Left lung (tissue), 10 donors: Measurements from ENCODE around the gene SEC23IP. TPM values are rescaled to one million over a fixed set of nuclear protein-coding genes. Genes with fewer than 3 reads are reported as not detected.

Experiments
- ATAC-seq: fragments of 200-7000 bp; cut with Tn5 transposase; one replicate; pipeline ENCODE4 v1.9.1; 2020; ENCODE audit warnings: moderate library complexity
- DNase-seq, 4 donors: peaks; one replicate each; pipeline ENCODE4 v3.0.0-alpha.2; 2013 to 2020
- H3K27ac ChIP-seq, 2 donors: fragments of 200-600 bp; sonication (generic) in 1 of 2; one replicate each; pipeline versions ENCODE4 v1.5.0 to v1.8.0; 2020 to 2021
- H3K27me3 ChIP-seq, 2 donors: fragments of 200-600 bp; sonication (generic) in 1 of 2; one replicate each; pipeline versions ENCODE4 v1.5.0 to v1.8.0; 2020 to 2021
- H3K36me3 ChIP-seq, 2 donors: fragments of 200-600 bp; sonication (generic) in 1 of 2; one replicate each; pipeline versions ENCODE4 v1.5.0 to v1.8.0; 2020 to 2021
- H3K4me1 ChIP-seq, 2 donors: fragments of 200-600 bp; one replicate each; pipeline ENCODE4 v1.8.0; 2021
- H3K4me3 ChIP-seq, 2 donors: fragments of 200-600 bp; sonication (generic) in 1 of 2; one replicate each; pipeline versions ENCODE4 v1.5.0 to v1.8.0; 2020 to 2021; ENCODE audit warnings: mild to moderate bottlenecking in 1 of 2
- H3K9me3 ChIP-seq, 2 donors: fragments of 200-600 bp; sonication (generic) in 1 of 2; one replicate each; pipeline versions ENCODE4 v1.5.0 to v1.8.0; 2020 to 2021
- intact Hi-C, 2 donors: fragments of 100-400 bp; cut with DNase I; formaldehyde crosslinking; loops; one replicate each; pipeline versions ENCODE4 v1.11.2 to v1.14.2; 2022
- polyA plus RNA-seq, 6 donors: library from polyadenylated mRNA; unstranded; fragments of 120-200 nt; gene quantifications; one replicate each; pipeline ENCODE4 v1.2.1, GENCODE V29; 2013; ENCODE audit not compliant: insufficient read length in 6 of 6
- total RNA-seq, 2 donors: library from RNA; stranded (reverse); fragmentation: NEBNext Ultra II Directional; extraction: Animal tissue kit (Norgen Biotek cat#: 25700); gene quantifications; one replicate each; pipeline ENCODE4 v1.2.1, GENCODE V29; 2021
- TF ChIP-seq, protein P1 (sequence below), 2 donors: fragments of 200-600 bp; sonication (generic) in 1 of 2; IDR thresholded peaks; one replicate each; pipeline versions ENCODE4 v1.5.0 to v1.8.0; 2021; ENCODE audit warnings: antibody characterized with exemption in 2 of 2
- donor health status: DM: no; HTN: yes; CAD: no.
- donor health status: DM: no; HTN: no; CAD: no.

The SEC23IP gene
- total and polyA plus RNA-seq, 8 donors = 61.4 to 77.5 (median 70.2) TPM

- DNase-seq (no peak), ATAC-seq (no peak)
- intact Hi-C loops = no loop called here
These were observed 80.8 kb downstream of the SEC23IP start for GRCh38 chr10:119973281-119973680.

GRCh38 chr10:119976421-119976820, 83.9 kb downstream of the SEC23IP start:
- no peak for ATAC-seq
- H3K4me3 ChIP-seq = no peak overlapping the region
- no peak for DNase-seq
- H3K27me3 ChIP-seq = peaks cover 0 to 4% of the 10 kb centered on the region in 2 donors
- no peaks in the 10 kb centered on the region for H3K4me1 ChIP-seq
- H3K9me3 ChIP-seq = no peaks in the 10 kb centered on the region
- TF ChIP-seq, protein P1, sequence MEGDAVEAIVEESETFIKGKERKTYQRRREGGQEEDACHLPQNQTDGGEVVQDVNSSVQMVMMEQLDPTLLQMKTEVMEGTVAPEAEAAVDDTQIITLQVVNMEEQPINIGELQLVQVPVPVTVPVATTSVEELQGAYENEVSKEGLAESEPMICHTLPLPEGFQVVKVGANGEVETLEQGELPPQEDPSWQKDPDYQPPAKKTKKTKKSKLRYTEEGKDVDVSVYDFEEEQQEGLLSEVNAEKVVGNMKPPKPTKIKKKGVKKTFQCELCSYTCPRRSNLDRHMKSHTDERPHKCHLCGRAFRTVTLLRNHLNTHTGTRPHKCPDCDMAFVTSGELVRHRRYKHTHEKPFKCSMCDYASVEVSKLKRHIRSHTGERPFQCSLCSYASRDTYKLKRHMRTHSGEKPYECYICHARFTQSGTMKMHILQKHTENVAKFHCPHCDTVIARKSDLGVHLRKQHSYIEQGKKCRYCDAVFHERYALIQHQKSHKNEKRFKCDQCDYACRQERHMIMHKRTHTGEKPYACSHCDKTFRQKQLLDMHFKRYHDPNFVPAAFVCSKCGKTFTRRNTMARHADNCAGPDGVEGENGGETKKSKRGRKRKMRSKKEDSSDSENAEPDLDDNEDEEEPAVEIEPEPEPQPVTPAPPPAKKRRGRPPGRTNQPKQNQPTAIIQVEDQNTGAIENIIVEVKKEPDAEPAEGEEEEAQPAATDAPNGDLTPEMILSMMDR (IDR thresholded peaks at IDR 0.05) = no peak
- H3K27ac ChIP-seq = no peak overlapping the region
- intact Hi-C loops = no loop called here
- H3K36me3 ChIP-seq = no peaks in the 10 kb centered on the region

More at GRCh38 chr10:119973281-119973680, 80.8 kb downstream of the SEC23IP start:
- no peaks in the 10 kb centered on the region for H3K4me1 ChIP-seq
- TF ChIP-seq, protein P1 (IDR thresholded peaks at IDR 0.05) = no peak
- no peak overlapping the region for H3K4me3 ChIP-seq
- no peak overlapping the region for H3K27ac ChIP-seq
- no peaks in the 10 kb centered on the region for H3K9me3 ChIP-seq
- H3K36me3 ChIP-seq = no peaks in the 10 kb centered on the region
- no peaks in the 10 kb centered on the region for H3K27me3 ChIP-seq

GRCh38 chr10:119980956-119981750, 88.6 kb downstream of the SEC23IP start:
- peaks cover 0 to 4% of the 10 kb centered on the region in 2 donors for H3K27me3 ChIP-seq
- TF ChIP-seq, protein P1 (IDR thresholded peaks at IDR 0.05) = no peak
- no peaks in the 10 kb centered on the region for H3K36me3 ChIP-seq
- H3K27ac ChIP-seq = no peak overlapping the region
- no peaks in the 10 kb centered on the region for H3K4me1 ChIP-seq
- no peak for ATAC-seq
- H3K9me3 ChIP-seq = peaks cover 0 to 6% of the 10 kb centered on the region in 2 donors
- intact Hi-C loops = no loop called here
- DNase-seq = no peak
- no peak overlapping the region for H3K4me3 ChIP-seq

GRCh38 chr10:119981826-119982225, 89.3 kb downstream of the SEC23IP start:
- Histone ChIP-seq H3K9me3 (peaks cover 0 to 6% of the 10 kb centered on the region in 2 donors), H3K4me1 (no peaks in the 10 kb centered on the region), H3K27me3 (peaks cover 0 to 4% of the 10 kb centered on the region in 2 donors), H3K4me3 (no peak overlapping the region), H3K27ac (no peak overlapping the region), H3K36me3 (no peaks in the 10 kb centered on the region)
- TF ChIP-seq, protein P1 (IDR thresholded peaks at IDR 0.05) = no peak
- DNase-seq = no peak
- no peak for ATAC-seq
- intact Hi-C loops = no loop called here

GRCh38 chr10:119988333-119988732, 95.8 kb downstream of the SEC23IP start:
- Histone ChIP-seq H3K9me3 (peaks cover 0 to 6% of the 10 kb centered on the region in 2 donors), H3K36me3 (no peaks in the 10 kb centered on the region), H3K27ac (no peak overlapping the region), H3K4me1 (no peaks in the 10 kb centered on the region), H3K4me3 (no peak overlapping the region), H3K27me3 (no peaks in the 10 kb centered on the region)
- DNase-seq (no peak), ATAC-seq (no peak)
- intact Hi-C loops = no loop called here
- TF ChIP-seq, protein P1 (IDR thresholded peaks at IDR 0.05) = no peak
